PFSK-1 (cell line): ENCODE results near the gene AGBL5.

Experiments
- FOXP2 ChIP-seq: optimal IDR thresholded peaks from 2 replicates; pipeline ENCODE3; 2011; ENCODE audit warnings: borderline replicate concordance, control low read depth, inconsistent platforms; ENCODE audit not compliant: insufficient read depth; ENCODE audit errors: extremely low read length, extremely low read depth
- POLR2AphosphoS5 ChIP-seq: IDR thresholded peaks from 2 replicates; pipeline ENCODE4 v1.6.1; 2012; ENCODE audit warnings: low read depth, mild to moderate bottlenecking, control low read depth, low read length, moderate library complexity
- SIN3A ChIP-seq: IDR thresholded peaks from 2 replicates; pipeline ENCODE4 v1.6.1; 2012; ENCODE audit warnings: mild to moderate bottlenecking, low read length, moderate library complexity, borderline replicate concordance; ENCODE audit not compliant: insufficient read depth
- TAF1 ChIP-seq: IDR thresholded peaks from 2 replicates; pipeline ENCODE4 v1.6.1; 2012; ENCODE audit warnings: low read length, control low read depth, borderline replicate concordance; ENCODE audit not compliant: insufficient read depth
- TF ChIP-seq, protein P1 (sequence below), 2 experiments: IDR thresholded peaks; 2 replicates each; pipeline versions ENCODE4 v1.6.1 to v1.8.0; 2011 to 2012; ENCODE audit warnings: low read depth in 2 of 2, low read length in 2 of 2, control low read depth in 1 of 2, inconsistent platforms in 1 of 2, mild to moderate bottlenecking in 1 of 2, moderate library complexity in 1 of 2; ENCODE audit not compliant: insufficient read depth in 1 of 2

AGBL5 gene

DNA sequence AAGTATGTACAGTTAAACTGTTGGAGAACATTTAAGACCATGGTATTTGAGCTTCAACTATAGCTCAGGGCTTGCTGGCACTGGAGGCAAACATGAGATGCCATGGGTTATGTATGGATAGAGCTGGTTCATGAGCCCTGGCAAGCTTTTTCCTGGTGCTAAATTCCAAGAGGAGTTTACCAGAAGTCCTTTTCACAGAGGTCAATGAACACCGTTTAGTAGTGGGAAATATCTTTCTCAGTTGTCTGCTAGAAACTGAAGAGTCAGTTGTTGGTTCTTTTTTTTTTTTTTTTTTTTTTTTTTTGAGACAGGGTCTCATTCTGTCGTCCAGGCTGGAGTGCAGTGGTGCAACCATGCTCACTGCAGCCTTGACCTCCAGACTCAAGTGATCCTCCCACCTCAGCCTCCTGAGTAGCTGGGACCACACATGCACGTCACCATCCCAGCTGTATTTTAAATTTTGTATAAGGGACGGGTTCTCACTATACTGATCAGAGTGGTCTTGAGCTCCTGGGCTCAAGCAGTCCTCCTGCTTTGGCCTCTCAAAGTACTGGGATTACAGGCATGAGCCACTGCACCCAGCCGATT, 36.4 kb downstream of the AGBL5 start:
- no peak for TF ChIP-seq SIN3A
- no peak for TF ChIP-seq TAF1
- TF ChIP-seq FOXP2: no peak
- TF ChIP-seq, protein P1, sequence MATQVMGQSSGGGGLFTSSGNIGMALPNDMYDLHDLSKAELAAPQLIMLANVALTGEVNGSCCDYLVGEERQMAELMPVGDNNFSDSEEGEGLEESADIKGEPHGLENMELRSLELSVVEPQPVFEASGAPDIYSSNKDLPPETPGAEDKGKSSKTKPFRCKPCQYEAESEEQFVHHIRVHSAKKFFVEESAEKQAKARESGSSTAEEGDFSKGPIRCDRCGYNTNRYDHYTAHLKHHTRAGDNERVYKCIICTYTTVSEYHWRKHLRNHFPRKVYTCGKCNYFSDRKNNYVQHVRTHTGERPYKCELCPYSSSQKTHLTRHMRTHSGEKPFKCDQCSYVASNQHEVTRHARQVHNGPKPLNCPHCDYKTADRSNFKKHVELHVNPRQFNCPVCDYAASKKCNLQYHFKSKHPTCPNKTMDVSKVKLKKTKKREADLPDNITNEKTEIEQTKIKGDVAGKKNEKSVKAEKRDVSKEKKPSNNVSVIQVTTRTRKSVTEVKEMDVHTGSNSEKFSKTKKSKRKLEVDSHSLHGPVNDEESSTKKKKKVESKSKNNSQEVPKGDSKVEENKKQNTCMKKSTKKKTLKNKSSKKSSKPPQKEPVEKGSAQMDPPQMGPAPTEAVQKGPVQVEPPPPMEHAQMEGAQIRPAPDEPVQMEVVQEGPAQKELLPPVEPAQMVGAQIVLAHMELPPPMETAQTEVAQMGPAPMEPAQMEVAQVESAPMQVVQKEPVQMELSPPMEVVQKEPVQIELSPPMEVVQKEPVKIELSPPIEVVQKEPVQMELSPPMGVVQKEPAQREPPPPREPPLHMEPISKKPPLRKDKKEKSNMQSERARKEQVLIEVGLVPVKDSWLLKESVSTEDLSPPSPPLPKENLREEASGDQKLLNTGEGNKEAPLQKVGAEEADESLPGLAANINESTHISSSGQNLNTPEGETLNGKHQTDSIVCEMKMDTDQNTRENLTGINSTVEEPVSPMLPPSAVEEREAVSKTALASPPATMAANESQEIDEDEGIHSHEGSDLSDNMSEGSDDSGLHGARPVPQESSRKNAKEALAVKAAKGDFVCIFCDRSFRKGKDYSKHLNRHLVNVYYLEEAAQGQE (IDR thresholded peaks at IDR 0.05; ENCODE audit: insufficient read depth in 1 of 2, low read depth in 2 of 2, low read length in 2 of 2): no peak
- TF ChIP-seq POLR2AphosphoS5: no peak

DNA sequence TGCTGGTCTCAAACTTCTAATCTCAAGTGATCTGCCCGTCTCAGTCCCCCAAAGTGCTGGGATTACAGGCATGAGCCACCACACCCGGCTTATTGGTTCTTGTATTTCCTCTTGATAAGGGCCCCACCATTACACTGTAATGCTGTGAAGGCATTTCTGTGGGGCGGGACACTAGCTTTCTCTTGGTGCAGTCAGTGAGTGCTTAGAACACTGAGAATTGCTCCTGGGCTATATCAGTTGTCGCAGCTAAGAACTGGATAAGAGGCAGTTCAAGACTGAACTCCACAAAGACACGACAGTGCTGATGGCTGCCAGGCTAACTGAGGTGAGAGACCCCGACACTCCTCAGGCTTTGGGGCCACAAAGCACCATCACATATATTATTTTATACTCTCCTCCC, 37.2 kb downstream of the AGBL5 start:
- no peak for TF ChIP-seq POLR2AphosphoS5
- no peak for TF ChIP-seq TAF1
- no peak for TF ChIP-seq FOXP2
- TF ChIP-seq, protein P1 (IDR thresholded peaks at IDR 0.05; ENCODE audit: insufficient read depth in 1 of 2, low read depth in 2 of 2, low read length in 2 of 2): no peak
- no peak for TF ChIP-seq SIN3A

DNA sequence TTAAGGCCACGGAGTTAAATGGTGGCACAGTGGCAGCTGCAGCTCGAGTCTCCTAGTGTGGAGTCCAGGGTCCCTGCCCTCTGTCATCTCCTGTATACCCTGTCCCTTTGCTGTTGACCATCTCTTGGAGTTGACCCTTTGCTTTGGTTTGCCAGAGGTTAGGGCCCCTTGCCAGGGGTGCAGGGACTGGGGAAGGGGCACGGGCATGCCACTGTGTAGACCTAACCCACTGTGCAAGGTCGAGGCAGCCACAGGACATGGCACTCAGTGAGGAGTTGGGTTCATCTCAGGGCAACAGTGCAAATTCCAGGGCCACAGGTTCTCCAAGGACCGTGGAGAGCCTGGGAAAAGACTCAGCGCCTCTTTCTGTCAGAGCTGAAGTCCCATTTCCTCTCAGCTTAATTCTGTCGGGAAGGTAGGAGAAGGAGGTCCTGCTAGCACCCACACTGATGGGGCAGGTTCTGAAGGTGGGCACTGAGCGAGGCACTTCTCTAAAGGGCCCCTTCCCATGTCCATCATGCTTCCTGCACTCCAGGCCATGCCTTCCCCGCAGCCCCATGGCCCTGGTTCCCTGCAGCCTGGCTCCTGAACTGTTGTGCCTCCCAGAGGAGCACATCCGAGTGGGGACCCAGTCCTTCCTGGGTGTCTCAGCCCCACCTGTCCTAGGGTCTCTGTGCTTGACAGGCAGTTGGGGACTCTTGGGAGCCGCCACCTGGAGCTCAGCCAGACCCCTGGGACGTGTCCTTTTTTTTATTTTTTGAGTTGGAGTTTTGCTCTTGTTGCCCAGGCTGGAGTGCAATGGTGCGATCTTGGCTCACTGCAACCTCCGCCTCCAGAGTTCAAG, 37.9 kb downstream of the AGBL5 start:
- TF ChIP-seq TAF1 (no peak), FOXP2 (no peak), POLR2AphosphoS5 (no peak)

DNA sequence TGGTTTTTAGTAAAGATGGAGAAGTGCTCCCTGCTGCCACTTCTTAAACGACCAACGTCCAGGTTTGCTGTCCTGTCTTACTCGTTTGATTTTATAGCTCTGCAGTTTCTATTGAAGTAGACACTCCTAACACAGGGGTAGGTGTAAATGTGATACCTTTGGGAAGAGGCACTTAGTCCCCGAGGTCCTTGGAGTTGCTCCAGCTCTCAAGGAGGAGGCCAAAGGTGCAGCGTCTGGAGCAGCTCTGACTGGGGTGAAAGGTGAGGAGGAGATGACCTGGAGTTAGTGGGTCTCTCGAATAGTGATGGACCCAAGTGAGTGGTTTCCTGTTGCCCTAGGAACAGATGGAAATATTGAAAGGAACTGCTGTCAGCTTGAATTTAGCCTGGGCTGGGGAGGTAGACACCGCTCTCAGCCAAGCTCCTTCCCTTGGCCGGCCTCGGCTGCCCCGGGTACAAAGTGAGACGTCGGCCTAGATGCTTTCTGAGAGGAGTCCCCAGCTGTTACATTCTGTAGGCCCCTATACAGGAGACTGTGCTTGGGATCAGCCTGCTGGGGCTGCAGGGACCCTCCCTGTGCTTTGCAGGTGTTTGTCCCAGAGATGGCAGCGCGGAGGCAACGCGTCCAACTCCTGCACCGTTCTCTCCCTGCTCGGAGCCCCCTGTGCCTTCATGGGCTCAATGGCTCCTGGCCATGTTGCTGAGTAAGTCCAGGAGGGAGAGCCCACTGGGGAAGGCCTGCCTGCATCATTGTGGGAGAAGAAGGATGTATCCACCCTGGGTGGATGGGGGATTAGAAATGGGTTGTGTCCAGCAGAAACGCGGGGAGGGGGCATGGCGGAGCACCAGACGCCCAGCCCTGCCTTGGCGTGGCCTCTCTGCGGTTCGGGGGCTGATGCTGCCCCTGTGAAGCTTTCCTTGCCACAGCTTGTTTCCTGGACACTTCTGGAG, 40.6 kb downstream of the AGBL5 start:
- no peak for TF ChIP-seq FOXP2
- TF ChIP-seq TAF1: no peak
- no peak for TF ChIP-seq SIN3A
- TF ChIP-seq, protein P1 (IDR thresholded peaks at IDR 0.05; ENCODE audit: insufficient read depth in 1 of 2, low read depth in 2 of 2, low read length in 2 of 2): no peak
- no peak for TF ChIP-seq POLR2AphosphoS5

DNA sequence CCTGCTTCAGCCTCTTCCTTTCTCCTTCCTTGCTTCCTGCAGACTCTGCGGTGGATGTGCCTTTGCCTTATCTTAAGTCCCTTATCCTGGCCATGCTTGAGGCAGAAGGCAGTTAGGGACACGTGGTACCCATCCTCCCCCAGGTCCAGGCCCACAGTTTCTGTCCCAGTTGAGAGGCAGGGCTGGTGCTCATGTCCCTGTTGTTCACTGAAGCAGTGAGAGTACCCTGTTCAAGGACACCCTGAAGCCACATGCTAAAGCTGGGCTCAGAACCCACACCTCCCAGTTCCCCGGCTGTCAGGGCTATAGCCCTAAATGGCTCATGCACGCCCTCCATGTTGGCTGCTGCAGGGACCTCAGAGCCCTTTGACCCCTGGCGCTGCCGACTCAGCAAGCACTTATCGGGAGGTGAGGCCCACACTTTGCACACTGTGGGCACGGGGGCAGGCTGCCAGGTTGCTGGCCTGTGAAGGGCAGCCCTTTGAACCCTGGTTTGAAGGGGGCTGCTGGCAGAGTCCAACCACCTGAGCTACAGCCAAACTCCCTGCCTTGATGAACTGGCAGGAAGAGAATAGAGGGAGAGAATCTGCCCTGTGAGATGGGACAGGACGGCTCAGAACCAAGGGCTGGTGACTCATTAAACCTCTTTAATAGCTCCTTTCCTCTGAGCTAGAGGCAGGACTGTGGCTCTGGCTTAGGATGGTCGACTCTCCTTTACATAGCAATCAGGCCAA, 41.4 kb downstream of the AGBL5 start:
- TF ChIP-seq POLR2AphosphoS5 (no peak), TAF1 (no peak), SIN3A (no peak), FOXP2 (no peak)
- TF ChIP-seq, protein P1 (IDR thresholded peaks at IDR 0.05; ENCODE audit: insufficient read depth in 1 of 2, low read depth in 2 of 2, low read length in 2 of 2): no peak
